CD8-positive, alpha-beta memory T cell (primary cell): Measurements from ENCODE around the gene IER3. TPM values are rescaled to one million over a fixed set of nuclear protein-coding genes. Genes with fewer than 3 reads are reported as not detected.
"Not testable (repeated sequence)": the region's sequence is repeated elsewhere in the genome, so short reads cannot be mapped to it uniquely, and the experiment has no call there.

Experiments
- CTCF ChIA-PET: fragments of 350-600 bp; sonication (Branson Sonifier 250); formaldehyde crosslinking; loops from one replicate; lab custom pipeline; 2021; ENCODE audit warnings: antibody characterized with exemption; lab: Charles Lee
- POLR2A ChIA-PET: fragments of 350-600 bp; sonication (Branson Sonifier 250); formaldehyde crosslinking; loops from one replicate; lab custom pipeline; 2021; ENCODE audit warnings: antibody characterized with exemption; lab: Charles Lee
- DNase-seq, 5 donors: peaks; one replicate each; pipeline versions ENCODE4 v3.0.0 to v3.0.0-alpha.2; 2020 to 2022; ENCODE audit warnings: mixed read lengths in 1 of 5
- H3K27ac ChIP-seq: one replicate; pipeline ENCODE4 v1.7.0; 2013; ENCODE audit warnings: low read depth, mild to moderate bottlenecking, low read length, moderate library complexity
- H3K27me3 ChIP-seq: 2 replicates; pipeline ENCODE4 v1.7.0; 2013; ENCODE audit warnings: low read length, mild to moderate bottlenecking; ENCODE audit not compliant: insufficient read depth, poor library complexity, severe bottlenecking
- H3K36me3 ChIP-seq: 2 replicates; pipeline ENCODE4 v1.7.0; 2013; ENCODE audit warnings: mild to moderate bottlenecking, low read length, moderate library complexity; ENCODE audit not compliant: insufficient read depth
- H3K4me1 ChIP-seq: 2 replicates; pipeline ENCODE4 v1.7.0; 2013; ENCODE audit warnings: mild to moderate bottlenecking, low read length, moderate library complexity; ENCODE audit not compliant: insufficient read depth
- H3K4me3 ChIP-seq: 2 replicates; pipeline ENCODE4 v1.7.0; 2013; ENCODE audit warnings: mild to moderate bottlenecking, low read length
- H3K9me3 ChIP-seq: 2 replicates; pipeline ENCODE4 v1.7.0; 2013; ENCODE audit warnings: mild to moderate bottlenecking, low read length
- H3K27ac Mint-ChIP-seq, 8 donors: one replicate each; pipeline ENCODE4 v1.8.0; 2020 to 2021; ENCODE audit warnings: mixed read lengths in 8 of 8, mild to moderate bottlenecking in 6 of 8, inconsistent platforms in 3 of 8, moderate library complexity in 3 of 8
- H3K27me3 Mint-ChIP-seq, 2 donors: one replicate each; pipeline ENCODE4 v1.8.0; 2020 to 2021; ENCODE audit warnings: mixed read lengths in 2 of 2, mild to moderate bottlenecking in 1 of 2, moderate library complexity in 1 of 2
- H3K36me3 Mint-ChIP-seq, 3 donors: one replicate each; pipeline ENCODE4 v1.8.0; 2020 to 2021; ENCODE audit warnings: mixed read lengths in 3 of 3, inconsistent platforms in 1 of 3, mild to moderate bottlenecking in 1 of 3
- H3K4me1 Mint-ChIP-seq, 3 donors: one replicate each; pipeline ENCODE4 v1.8.0; 2020 to 2021; ENCODE audit warnings: mixed read lengths in 3 of 3, inconsistent platforms in 1 of 3, mild to moderate bottlenecking in 1 of 3
- H3K4me3 Mint-ChIP-seq, 7 donors: one replicate each; pipeline ENCODE4 v1.8.0; 2020 to 2021; ENCODE audit warnings: mixed read lengths in 7 of 7, mild to moderate bottlenecking in 6 of 7, moderate library complexity in 4 of 7, inconsistent platforms in 2 of 7
- H3K9me3 Mint-ChIP-seq, 5 donors: one replicate each; pipeline ENCODE4 v1.8.0; 2020 to 2022; ENCODE audit warnings: mixed read lengths in 5 of 5, mild to moderate bottlenecking in 3 of 5, moderate library complexity in 2 of 5, inconsistent platforms in 1 of 5
- polyA plus RNA-seq: library from polyadenylated mRNA; unstranded; fragments of 300-500 nt; fragmentation: Illumina TruSeq; gene quantifications from one replicate; pipeline ENCODE4 v1.2.3, GENCODE V29; 2021
- total RNA-seq, 2 experiments: library from RNA; stranded (reverse); gene quantifications; one replicate each; pipeline ENCODE4 v1.2.3, GENCODE V29; 2021

IER3 gene
- total and polyA plus RNA-seq, 3 experiments from 2014 or later, result 0.58 to 294 (median 267) TPM

DNA sequence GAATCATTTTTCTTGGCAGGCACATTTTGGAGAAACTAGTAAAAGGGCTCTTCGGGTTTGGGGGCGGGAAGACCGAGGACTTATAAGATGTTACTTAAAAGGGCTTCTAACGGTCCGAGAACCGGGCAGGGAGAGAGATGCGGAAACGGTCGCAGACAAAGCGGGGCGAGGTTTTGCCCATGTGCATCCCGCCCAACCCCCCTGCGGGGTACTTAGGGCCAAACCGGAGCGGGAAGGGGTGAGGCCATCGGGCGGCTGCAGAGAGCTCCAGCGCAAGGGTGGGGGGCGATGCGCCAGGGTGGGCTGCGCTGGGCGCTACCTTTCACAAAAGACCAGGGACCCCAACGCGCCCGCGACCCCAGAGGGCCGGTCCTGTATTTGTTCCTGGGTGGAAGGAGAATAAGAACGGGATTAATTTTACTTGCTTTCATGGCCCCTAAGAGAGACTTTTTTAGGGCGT is 23.6 kb downstream of the IER3 start:
- no peaks in the 10 kb centered on the region for H3K9me3 ChIP-seq
- H3K36me3 ChIP-seq, result peaks cover 27% of the 10 kb centered on the region
- CTCF ChIA-PET, result interaction anchor here (0.8 to 17.1 kb wide), 8 partner anchors 8 to 254 kb away, joined by 3 to 697 read pairs (median 14); partner anchors contain the start of genes DHX16, IER3 and NRM
- no peaks in the 10 kb centered on the region for H3K9me3 Mint-ChIP-seq
- H3K4me1 ChIP-seq, result peaks cover 37% of the 10 kb centered on the region
- H3K27me3 Mint-ChIP-seq, result peaks cover 0 to 6% of the 10 kb centered on the region in 2 donors
- H3K36me3 Mint-ChIP-seq, result peaks cover 3 to 54% (median 20%) of the 10 kb centered on the region in 3 donors
- peak overlapping the region; percentile 91 for H3K27ac ChIP-seq
- peak overlapping the region; percentile 91 to 99 (median 98) for H3K4me3 Mint-ChIP-seq
- H3K4me1 Mint-ChIP-seq, result peaks cover 58 to 76% (median 60%) of the 10 kb centered on the region in 3 donors
- H3K27me3 ChIP-seq, result no peaks in the 10 kb centered on the region
- peak overlapping the region; percentile 95 for H3K4me3 ChIP-seq
- peak overlapping the region; percentile 70 to 98 (median 96) for H3K27ac Mint-ChIP-seq
- peak in 4 of 5 donors; percentile 43 to 73 (median 52) for DNase-seq
- POLR2A ChIA-PET, result interaction anchor here (0.6 to 7.4 kb wide), 10 partner anchors 10 to 109 kb away, joined by 3 to 142 read pairs (median 8); partner anchors contain the start of genes MRPS18B and PPP1R10

DNA sequence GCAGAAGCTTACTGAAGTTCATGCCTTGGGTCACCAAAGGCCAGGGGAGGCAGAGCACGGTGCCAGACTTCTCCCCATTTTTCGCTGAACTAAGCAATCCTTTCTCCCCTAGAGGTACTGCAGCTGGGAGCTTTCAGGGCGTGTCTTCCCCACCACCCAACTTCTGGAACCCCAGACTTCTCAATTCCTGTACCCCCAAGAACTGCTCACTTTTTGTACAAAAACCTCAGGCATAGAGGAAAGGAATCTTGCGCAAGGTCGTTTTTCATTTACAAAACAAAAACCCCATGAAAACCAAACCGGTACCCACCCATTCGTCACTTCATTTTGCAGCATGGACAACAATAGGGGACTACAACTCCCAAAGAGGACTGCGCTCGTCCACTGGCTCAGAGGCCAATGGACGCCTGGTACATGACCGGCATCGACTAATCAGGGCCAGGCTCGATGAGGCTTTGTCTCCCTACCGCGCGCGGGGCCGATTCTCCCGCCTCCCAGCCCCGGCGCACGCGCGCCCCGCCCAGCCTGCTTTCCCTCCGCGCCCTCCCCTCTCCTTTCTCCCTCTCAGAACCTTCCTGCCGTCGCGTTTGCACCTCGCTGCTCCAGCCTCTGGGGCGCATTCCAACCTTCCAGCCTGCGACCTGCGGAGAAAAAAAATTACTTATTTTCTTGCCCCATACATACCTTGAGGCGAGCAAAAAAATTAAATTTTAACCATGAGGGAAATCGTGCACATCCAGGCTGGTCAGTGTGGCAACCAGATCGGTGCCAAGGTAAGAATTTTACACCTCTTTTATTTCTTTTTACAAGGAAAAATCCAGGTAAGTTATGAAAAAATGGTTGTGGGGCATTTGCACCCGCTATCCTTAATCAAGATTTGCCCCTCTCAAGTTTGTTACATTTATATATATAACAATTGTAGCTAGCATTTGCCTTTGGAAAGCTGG is 24.3 kb downstream of the IER3 start, which contains the start of gene TUBB:
TUBB (plus strand) TSS at position 562 of the 947 bp plus-strand sequence; CDS start at position 717, 155 bp downstream.
- peak within 1 kb of the TSS; percentile 78 to 98 (median 96) for H3K27ac Mint-ChIP-seq

DNA sequence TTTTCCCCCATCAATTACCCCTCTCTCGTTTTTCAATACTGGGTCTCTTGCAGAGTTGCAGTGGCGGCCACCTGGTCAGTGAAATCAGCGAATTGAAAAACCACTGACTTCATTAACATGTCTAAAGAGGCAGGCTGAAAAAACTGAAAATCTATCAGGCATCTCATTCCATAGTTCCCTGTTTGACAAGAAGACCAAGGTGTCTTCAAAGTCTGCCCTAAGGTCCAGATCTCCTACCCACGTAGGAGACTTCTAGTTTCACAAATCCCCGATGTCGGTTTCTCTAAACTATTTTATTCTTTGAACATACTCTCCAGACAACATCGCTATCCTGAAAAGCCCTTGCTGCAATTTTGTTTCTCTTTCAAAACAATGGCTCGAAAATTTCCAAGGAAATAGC is 25.0 kb downstream of the IER3 start:
- Mint-ChIP-seq H3K27me3 (peaks cover 0 to 6% of the 10 kb centered on the region in 2 donors), H3K27ac (peak overlapping the region; percentile 78 to 98 (median 96)), H3K9me3 (no peaks in the 10 kb centered on the region), H3K4me3 (peak overlapping the region; percentile 91 to 99 (median 98)), H3K36me3 (peaks cover 5 to 53% (median 17%) of the 10 kb centered on the region in 3 donors), H3K4me1 (peaks cover 54 to 72% (median 57%) of the 10 kb centered on the region in 3 donors)
- CTCF ChIA-PET, result interaction anchor here (1.1 to 17.1 kb wide), 2 partner anchors 42 to 105 kb away, joined by 3 to 697 read pairs; partner anchors contain the start of gene DHX16
- H3K9me3 ChIP-seq, result no peaks in the 10 kb centered on the region
- peaks cover 15% of the 10 kb centered on the region for H3K36me3 ChIP-seq
- H3K4me3 ChIP-seq, result peak overlapping the region; percentile 95
- DNase-seq, result no peak
- H3K27ac ChIP-seq, result peak overlapping the region; percentile 73
- no peaks in the 10 kb centered on the region for H3K27me3 ChIP-seq
- POLR2A ChIA-PET, result interaction anchor here (2.5 to 7.4 kb wide), 4 partner anchors 28 to 104 kb away, joined by 8 to 142 read pairs (median 39); partner anchors contain the start of genes MRPS18B and PPP1R10
- peaks cover 26% of the 10 kb centered on the region for H3K4me1 ChIP-seq

More for the DNA sequence above, 24.3 kb downstream of the IER3 start, which contains the start of gene TUBB:
- no peaks in the 10 kb centered on the region for H3K27me3 ChIP-seq
- peaks cover 0 to 6% of the 10 kb centered on the region in 2 donors for H3K27me3 Mint-ChIP-seq
- H3K9me3 ChIP-seq, result no peaks in the 10 kb centered on the region
- CTCF ChIA-PET, result interaction anchor here (3.6 to 17.1 kb wide), 4 partner anchors 11 to 178 kb away, joined by 16 to 697 read pairs (median 36); partner anchors contain the start of genes DHX16 and NRM
- peaks cover 22% of the 10 kb centered on the region for H3K36me3 ChIP-seq
- peaks cover 3 to 53% (median 17%) of the 10 kb centered on the region in 3 donors for H3K36me3 Mint-ChIP-seq
- peak within 1 kb of the TSS; percentile 91 to 99 (median 98) for H3K4me3 Mint-ChIP-seq
- DNase-seq, result peak; percentile 93 to 97 (median 94)
- H3K9me3 Mint-ChIP-seq, result no peaks in the 10 kb centered on the region
- peak within 1 kb of the TSS; percentile 91 for H3K27ac ChIP-seq
- H3K4me1 Mint-ChIP-seq, result peaks cover 57 to 74% (median 60%) of the 10 kb centered on the region in 3 donors
- H3K4me3 ChIP-seq, result peak within 1 kb of the TSS; percentile 95
- peaks cover 32% of the 10 kb centered on the region for H3K4me1 ChIP-seq
- POLR2A ChIA-PET, result interaction anchor here (0.6 to 7.4 kb wide), 6 partner anchors 29 to 105 kb away, joined by 5 to 142 read pairs (median 8); partner anchors contain the start of genes MRPS18B and PPP1R10

DNA sequence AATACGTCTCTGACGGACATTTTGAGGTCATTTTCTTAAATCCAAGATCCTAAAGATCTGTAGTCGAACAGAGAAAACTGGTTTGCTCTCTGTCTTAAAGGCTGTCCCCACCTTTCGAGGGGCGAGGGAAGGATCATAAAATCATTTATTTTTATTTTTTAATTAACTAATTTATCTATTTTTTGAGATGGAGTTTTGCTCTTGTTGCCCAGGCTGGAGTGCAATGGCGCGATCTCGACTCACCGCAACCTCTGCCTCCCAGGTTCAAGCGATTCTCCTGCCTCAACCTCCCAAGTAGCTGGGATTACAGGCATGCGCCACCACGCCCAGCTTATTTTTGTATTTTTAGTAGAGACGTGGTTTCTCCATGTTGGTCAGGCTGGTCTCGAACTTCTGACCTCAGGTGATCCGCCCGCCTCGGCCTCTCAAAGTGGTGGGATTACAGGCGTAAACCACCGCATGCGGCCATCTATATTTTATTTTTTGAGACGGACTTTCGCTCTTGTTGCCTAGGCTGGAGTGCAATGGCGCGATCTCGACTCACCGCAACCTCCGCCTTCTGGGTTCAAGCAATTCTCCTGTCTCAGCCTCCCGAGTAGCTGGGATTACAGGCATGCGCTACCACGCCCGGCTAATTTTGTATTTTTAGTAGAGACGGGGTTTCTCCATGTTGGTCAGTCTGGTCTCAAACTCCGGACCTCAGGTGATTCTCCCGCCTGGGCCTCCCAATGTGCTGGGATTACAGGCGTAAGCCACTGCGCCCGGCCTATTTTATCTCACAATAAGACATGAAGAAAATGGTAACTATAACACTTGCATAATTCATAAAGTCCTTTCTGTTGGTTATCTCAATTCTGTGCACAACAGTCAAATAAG is 26.3 kb downstream of the IER3 start:
- not testable (repeated sequence) for H3K9me3 Mint-ChIP-seq, DNase-seq, H3K9me3 ChIP-seq, H3K27me3 Mint-ChIP-seq, H3K27me3 ChIP-seq
- peaks cover 7 to 51% (median 15%) of the 10 kb centered on the region in 3 donors for H3K36me3 Mint-ChIP-seq
- H3K4me3 Mint-ChIP-seq, result peak overlapping the region; percentile 90 to 98 (median 97)
- H3K27ac Mint-ChIP-seq, result peak overlapping the region; percentile 98 to 100 (median 99)
- peaks cover 46 to 64% (median 48%) of the 10 kb centered on the region in 3 donors for H3K4me1 Mint-ChIP-seq
- Histone ChIP-seq H3K4me3 (peak overlapping the region; percentile 85), H3K4me1 (peaks cover 24% of the 10 kb centered on the region), H3K27ac (peak overlapping the region; percentile 76), H3K36me3 (peaks cover 11% of the 10 kb centered on the region)
- ChIA-PET POLR2A (interaction anchor here (0.8 to 7.4 kb wide), 17 partner anchors 12 to 225 kb away, joined by 3 to 142 read pairs (median 6); partner anchors contain the start of genes DHX16, GNL1, MRPS18B and PPP1R10), CTCF (interaction anchor here (1.1 to 17.1 kb wide), 5 partner anchors 13 to 236 kb away, joined by 3 to 697 read pairs (median 6); partner anchors contain the start of genes DHX16, MRPS18B and PPP1R10)

DNA sequence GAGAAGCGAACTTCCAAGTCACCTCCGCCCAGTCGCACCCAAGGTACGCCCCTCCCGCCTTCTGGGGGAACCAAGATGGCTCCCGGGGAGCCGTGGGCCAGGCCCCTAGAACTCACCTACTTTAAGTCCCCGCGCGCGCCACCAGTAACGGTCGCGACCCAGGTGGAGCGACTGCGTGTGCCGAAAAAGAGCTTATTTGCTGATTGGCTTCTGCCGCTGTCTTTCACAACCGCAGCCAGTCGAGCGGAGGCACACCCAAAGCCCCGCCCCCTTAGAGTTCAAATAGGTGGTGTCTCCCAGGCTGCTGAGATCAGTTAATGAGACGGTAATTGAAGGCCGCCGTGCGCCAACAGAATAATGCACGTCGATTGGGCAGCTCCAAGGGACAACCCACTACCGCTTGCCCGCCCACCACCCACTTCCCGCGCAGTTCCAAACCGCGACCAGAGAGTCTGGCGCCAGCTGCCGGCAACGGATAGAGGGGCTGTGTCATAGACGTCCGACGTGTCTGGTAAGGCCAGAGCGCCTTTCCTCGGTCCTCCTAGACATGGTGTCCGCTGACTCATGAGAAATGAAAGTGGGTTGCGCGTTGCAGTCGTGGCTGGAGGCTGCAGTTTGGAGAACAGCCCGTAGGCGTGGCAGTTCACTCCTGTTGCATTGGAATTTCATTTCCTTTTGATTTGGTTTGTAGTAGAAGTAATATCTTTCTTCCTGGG is 27.1 kb downstream of the IER3 start, which contains the start of gene MDC1:
MDC1 (minus strand) TSS at position 153 of the 716 bp plus-strand sequence. CDS start 2,106 bp downstream, outside the sequence.
- Histone ChIP-seq H3K27ac (peak within 1 kb of the TSS; percentile 92), H3K36me3 (peaks cover 15% of the 10 kb centered on the region), H3K27me3 (no peaks in the 10 kb centered on the region), H3K4me3 (peak within 1 kb of the TSS; percentile 85), H3K9me3 (no peaks in the 10 kb centered on the region), H3K4me1 (peaks cover 20% of the 10 kb centered on the region)
- peaks cover 45 to 64% (median 46%) of the 10 kb centered on the region in 3 donors for H3K4me1 Mint-ChIP-seq
- ChIA-PET POLR2A (interaction anchor here (0.5 to 7.4 kb wide), 21 partner anchors 13 to 224 kb away, joined by 3 to 70 read pairs (median 4); partner anchors contain the start of genes DHX16, GNL1, MRPS18B and PPP1R10), CTCF (interaction anchor here (0.7 to 17.1 kb wide), 11 partner anchors 10 to 235 kb away, joined by 3 to 697 read pairs (median 4); partner anchors contain the start of genes DHX16, IER3, MRPS18B and PPP1R10)
- peaks cover 11 to 53% (median 14%) of the 10 kb centered on the region in 3 donors for H3K36me3 Mint-ChIP-seq
- DNase-seq, result peak; percentile 97 to 100 (median 99)
- peak within 1 kb of the TSS; percentile 90 to 98 (median 94) for H3K4me3 Mint-ChIP-seq
- no peaks in the 10 kb centered on the region for H3K9me3 Mint-ChIP-seq
- H3K27me3 Mint-ChIP-seq, result peaks cover 0 to 2% of the 10 kb centered on the region in 2 donors
- H3K27ac Mint-ChIP-seq, result peak within 1 kb of the TSS; percentile 92 to 100 (median 99)

- H3K27me3 Mint-ChIP-seq, result peaks cover 0 to 2% of the 10 kb centered on the region in 2 donors
- POLR2A ChIA-PET, result interaction anchor here (0.7 to 7.4 kb wide), 17 partner anchors 15 to 223 kb away, joined by 3 to 70 read pairs (median 5); partner anchors contain the start of genes DHX16, GNL1, MRPS18B and PPP1R10
- H3K4me1 ChIP-seq, result peaks cover 22% of the 10 kb centered on the region
- peaks cover 20% of the 10 kb centered on the region for H3K36me3 ChIP-seq
- H3K27ac ChIP-seq, result peak overlapping the region; percentile 92
- CTCF ChIA-PET, result interaction anchor here (0.7 to 17.1 kb wide), 11 partner anchors 10 to 235 kb away, joined by 3 to 697 read pairs (median 4); partner anchors contain the start of genes DHX16, IER3, MRPS18B and PPP1R10
- peak overlapping the region; percentile 81 for H3K4me3 ChIP-seq
- H3K4me3 Mint-ChIP-seq, result peak overlapping the region; percentile 90 to 98 (median 94)
- no peaks in the 10 kb centered on the region for H3K9me3 ChIP-seq
- H3K27me3 ChIP-seq, result no peaks in the 10 kb centered on the region
- H3K9me3 Mint-ChIP-seq, result no peaks in the 10 kb centered on the region
- peaks cover 45 to 65% (median 49%) of the 10 kb centered on the region in 3 donors for H3K4me1 Mint-ChIP-seq
- peaks cover 11 to 57% (median 16%) of the 10 kb centered on the region in 3 donors for H3K36me3 Mint-ChIP-seq
- DNase-seq, result no peak
- H3K27ac Mint-ChIP-seq, result peak overlapping the region; percentile 92 to 100 (median 99)
Observed at GRCh38 chr6:30716879-30717128, 27.5 kb downstream of the IER3 start.
